Testis (tissue), 3 donors: ENCODE results near the gene RPL29. TPM values are rescaled to one million over a fixed set of nuclear protein-coding genes. Genes with fewer than 3 reads are reported as not detected.
A peak's percentile ranks its signal among the peaks of the same experiment; 100 is the strongest.

ENCODE experiments used
- DNase-seq: peaks from one replicate; pipeline ENCODE4 v3.0.0-alpha.2; 2019
- H3K27ac ChIP-seq, 2 donors: fragments of 200-600 bp; sonication (generic); one replicate each; pipeline ENCODE4 v1.5.1; 2019
- H3K27me3 ChIP-seq: fragments of 200-600 bp; sonication (generic); one replicate; pipeline ENCODE4 v1.5.1; 2019
- H3K36me3 ChIP-seq: fragments of 200-600 bp; sonication (generic); one replicate; pipeline ENCODE4 v1.5.1; 2017; ENCODE audit warnings: low read depth; ENCODE audit errors: missing control alignments
- H3K4me1 ChIP-seq: fragments of 200-600 bp; sonication (generic); one replicate; pipeline ENCODE4 v1.5.1; 2019
- H3K4me3 ChIP-seq, 2 donors: fragments of 200-600 bp; sonication (generic); one replicate each; pipeline ENCODE4 v1.5.1; 2017 to 2019
- H3K9me3 ChIP-seq: fragments of 200-600 bp; sonication (generic); one replicate; pipeline ENCODE4 v1.5.1; 2017
- CTCF ChIP-seq, 3 experiments: fragments of 450-650 bp in 2 of 3; fragments of 200-600 bp in 1 of 3; sonication (generic) in 1 of 3; IDR thresholded peaks; one replicate each; pipeline ENCODE4 v1.5.1; 2016 to 2019; ENCODE audit warnings: antibody characterized with exemption in 3 of 3, mild to moderate bottlenecking in 2 of 3, moderate library complexity in 1 of 3
- POLR2A ChIP-seq: fragments of 450-650 bp; IDR thresholded peaks from one replicate; pipeline ENCODE4 v1.6.1; 2017; ENCODE audit warnings: antibody characterized with exemption, mild to moderate bottlenecking, moderate library complexity
- WGBS, 2 donors: methylation state at CpG; one replicate each; pipeline ENCODE4 v1.1.5; 2018; 5-methylcytosine and 5-hydroxymethylcytosine counted together
- intact Hi-C: fragments of 100-400 bp; cut with DNase I; formaldehyde crosslinking; loops from one replicate; pipeline ENCODE4 v1.15.1; 2023; ENCODE audit warnings: low total_unique reads
- polyA plus RNA-seq: library from polyadenylated mRNA; stranded (reverse); fragments of 350-450 nt; fragmentation: Illumina TruSeq; extraction: RNeasy Lipid Tissue Mini Kit (QIAGEN cat#74804); gene quantifications from one replicate; pipeline ENCODE4 v1.2.3, GENCODE V29; 2014; ENCODE audit warnings: low read depth, low replicate concordance; ENCODE audit not compliant: insufficient read depth
- total RNA-seq, 2 donors: library from RNA; depleted of rRNA; stranded (reverse); fragments of >200 nt; gene quantifications; one replicate each; pipeline ENCODE4 v1.2.3, GENCODE V29; 2016

The RPL29 gene
- total and polyA plus RNA-seq, 3 donors from 2014 or later, result 491 to 999 (median 965) TPM

- H3K36me3 ChIP-seq, result no peaks in the 10 kb centered on the region
- DNase-seq, result no peak
- WGBS, 2 donors, result 97 to 100% methylated on average over 3 to 7 of the region's 7 CpGs
- H3K4me1 ChIP-seq, result peaks cover 39% of the 10 kb centered on the region
- no peaks in the 10 kb centered on the region for H3K9me3 ChIP-seq
- H3K27me3 ChIP-seq, result no peaks in the 10 kb centered on the region
- no peak overlapping the region for H3K4me3 ChIP-seq
- TF ChIP-seq CTCF (IDR thresholded peaks at IDR 0.05) (no peak), POLR2A (no peak)
- intact Hi-C loops, result no loop called here
- no peak overlapping the region for H3K27ac ChIP-seq
Observed at GRCh38 chr3:51959651-51960050, 36.0 kb downstream of the RPL29 start.

GRCh38 chr3:51958603-51959521 is 36.8 kb downstream of the RPL29 start:
- Histone ChIP-seq H3K4me1 (peaks cover 32% of the 10 kb centered on the region), H3K36me3 (no peaks in the 10 kb centered on the region), H3K27ac (no peak overlapping the region), H3K9me3 (no peaks in the 10 kb centered on the region), H3K4me3 (no peak overlapping the region), H3K27me3 (no peaks in the 10 kb centered on the region)
- 95 to 96% methylated on average over 16 to 20 of the region's 20 CpGs for WGBS, 2 donors
- no peak for TF ChIP-seq POLR2A
- TF ChIP-seq CTCF (IDR thresholded peaks at IDR 0.05), result no peak
- intact Hi-C loops, result no loop called here
- no peak for DNase-seq

GRCh38 chr3:51957520-51958205 is 38.0 kb downstream of the RPL29 start:
- TF ChIP-seq CTCF (IDR thresholded peaks at IDR 0.05), result no peak
- TF ChIP-seq POLR2A, result no peak
- H3K4me3 ChIP-seq, result no peak overlapping the region

GRCh38 chr3:51955893-51956770 is 39.6 kb downstream of the RPL29 start:
- DNase-seq, result peak; percentile 63
- 7 to 20% methylated on average over 1 to 86 of the region's 97 CpGs for WGBS, 2 donors
- intact Hi-C loops, result no loop called here
- Histone ChIP-seq H3K36me3 (no peaks in the 10 kb centered on the region), H3K9me3 (no peaks in the 10 kb centered on the region), H3K4me3 (peak overlapping the region; percentile 44 to 57), H3K27me3 (no peaks in the 10 kb centered on the region), H3K27ac (peak overlapping the region in 1 of 2 donors; percentile 51), H3K4me1 (peaks cover 7% of the 10 kb centered on the region)
- TF ChIP-seq CTCF (IDR thresholded peaks at IDR 0.05) (peak; percentile 7 to 50 (median 44)), POLR2A (no peak)

More at GRCh38 chr3:51957520-51958205, 38.0 kb downstream of the RPL29 start:
- H3K4me1 ChIP-seq, result peaks cover 20% of the 10 kb centered on the region
- DNase-seq, result no peak
- intact Hi-C loops, result no loop called here
- H3K27ac ChIP-seq, result no peak overlapping the region
- no peaks in the 10 kb centered on the region for H3K27me3 ChIP-seq
- H3K9me3 ChIP-seq, result no peaks in the 10 kb centered on the region
- WGBS, 2 donors, result 91 to 93% methylated on average over 10 to 15 of the region's 15 CpGs
- H3K36me3 ChIP-seq, result no peaks in the 10 kb centered on the region
